IPS-18a (cell line): ENCODE results near the gene APLF.

Source experiments
- H3K27ac ChIP-seq: one replicate; pipeline ENCODE4 v1.5.1; 2013; ENCODE audit warnings: low read length
- H3K27me3 ChIP-seq: one replicate; pipeline ENCODE4 v1.6.1; 2013; ENCODE audit warnings: mild to moderate bottlenecking, low read length; ENCODE audit not compliant: control insufficient read depth, insufficient read depth
- H3K36me3 ChIP-seq: one replicate; pipeline ENCODE4 v1.6.1; 2013; ENCODE audit warnings: low read depth, low read length; ENCODE audit not compliant: control insufficient read depth
- H3K4me1 ChIP-seq: one replicate; pipeline ENCODE4 v1.6.1; 2013; ENCODE audit warnings: low read depth, low read length; ENCODE audit not compliant: control insufficient read depth
- H3K4me3 ChIP-seq: one replicate; pipeline ENCODE4 v1.5.1; 2013; ENCODE audit warnings: low read length
- H3K9ac ChIP-seq: one replicate; pipeline ENCODE4 v1.6.1; 2013; ENCODE audit warnings: mild to moderate bottlenecking, low read length, moderate library complexity
- H3K9me3 ChIP-seq: one replicate; pipeline ENCODE4 v1.6.1; 2013; ENCODE audit warnings: low read depth, low read length; ENCODE audit not compliant: control insufficient read depth

Gene APLF

DNA sequence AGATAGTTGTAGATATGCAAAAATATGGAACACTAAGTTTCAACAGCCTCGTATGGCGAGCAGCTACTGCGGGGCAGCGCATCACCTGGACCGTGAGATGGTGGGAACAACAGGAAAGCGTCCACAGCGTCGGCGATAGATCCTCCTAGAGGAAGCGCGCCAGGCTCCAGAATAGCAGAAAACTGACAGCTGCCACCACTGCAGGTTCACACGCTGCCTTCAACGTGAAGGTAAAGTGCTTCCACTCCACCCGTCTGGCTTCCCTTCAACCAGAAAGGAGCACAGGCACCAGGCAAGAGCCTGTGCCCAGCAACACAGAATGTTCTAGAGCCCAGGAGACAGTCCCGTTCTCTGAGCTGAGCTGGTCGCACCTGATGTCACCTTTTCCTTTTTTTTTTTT lies 20.3 kb upstream of the APLF start:
- H3K36me3 ChIP-seq, result no peaks in the 10 kb centered on the region
- H3K4me3 ChIP-seq, result no peak overlapping the region
- no peak overlapping the region for H3K9ac ChIP-seq
- no peak overlapping the region for H3K27ac ChIP-seq
- H3K4me1 ChIP-seq, result no peaks in the 10 kb centered on the region
- H3K9me3 ChIP-seq, result no peaks in the 10 kb centered on the region
- no peaks in the 10 kb centered on the region for H3K27me3 ChIP-seq

GRCh38 chr2:68448671-68449653 lies 18.4 kb upstream of the APLF start:
- no peaks in the 10 kb centered on the region for H3K36me3 ChIP-seq
- no peaks in the 10 kb centered on the region for H3K27me3 ChIP-seq
- no peak overlapping the region for H3K4me3 ChIP-seq
- H3K9ac ChIP-seq, result no peak overlapping the region
- H3K9me3 ChIP-seq, result no peaks in the 10 kb centered on the region
- no peaks in the 10 kb centered on the region for H3K4me1 ChIP-seq
- no peak overlapping the region for H3K27ac ChIP-seq

DNA sequence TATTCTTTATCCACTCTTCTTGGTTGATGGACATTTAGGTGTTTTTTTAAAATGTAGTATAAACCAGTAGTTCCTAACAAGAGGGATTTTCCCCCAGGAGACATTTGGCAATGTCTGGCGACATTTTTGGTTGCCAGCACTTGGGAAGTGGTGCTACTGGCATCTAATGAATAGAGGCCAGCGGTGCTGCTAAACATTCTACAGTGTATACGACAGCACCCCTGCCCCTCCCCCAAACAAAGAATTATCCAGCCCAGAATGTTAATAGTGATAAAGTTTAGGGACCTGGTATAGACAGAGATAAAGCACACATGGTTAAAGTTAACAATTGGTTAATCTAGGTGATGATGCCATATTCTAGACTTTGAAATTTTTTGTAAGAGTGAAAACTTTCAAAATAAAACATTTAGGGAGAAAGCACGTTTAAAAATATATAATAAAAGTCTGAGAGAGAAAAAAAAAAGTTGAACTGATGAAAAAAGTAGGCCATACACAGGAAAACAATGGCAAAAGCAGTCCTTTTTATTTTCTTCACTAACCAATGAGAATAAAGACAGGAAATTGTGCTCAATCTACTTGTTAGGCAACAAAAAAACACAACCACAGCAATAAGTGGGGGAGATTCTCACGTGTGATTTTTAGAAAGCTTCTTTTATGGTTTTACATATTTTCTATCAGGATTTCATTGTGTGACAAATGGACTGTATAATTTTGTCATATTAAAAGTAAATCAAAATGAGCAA lies 15.1 kb upstream of the APLF start:
- Histone ChIP-seq H3K4me3 (no peak overlapping the region), H3K4me1 (no peaks in the 10 kb centered on the region), H3K9ac (no peak overlapping the region), H3K27me3 (no peaks in the 10 kb centered on the region), H3K9me3 (no peaks in the 10 kb centered on the region), H3K36me3 (no peaks in the 10 kb centered on the region), H3K27ac (no peak overlapping the region)

- H3K9ac ChIP-seq, result no peak overlapping the region
- no peak overlapping the region for H3K4me3 ChIP-seq
- H3K27me3 ChIP-seq, result no peaks in the 10 kb centered on the region
- no peaks in the 10 kb centered on the region for H3K36me3 ChIP-seq
- H3K9me3 ChIP-seq, result no peaks in the 10 kb centered on the region
- no peak overlapping the region for H3K27ac ChIP-seq
- no peaks in the 10 kb centered on the region for H3K4me1 ChIP-seq
Observed at GRCh38 chr2:68453761-68454360, 13.5 kb upstream of the APLF start.

DNA sequence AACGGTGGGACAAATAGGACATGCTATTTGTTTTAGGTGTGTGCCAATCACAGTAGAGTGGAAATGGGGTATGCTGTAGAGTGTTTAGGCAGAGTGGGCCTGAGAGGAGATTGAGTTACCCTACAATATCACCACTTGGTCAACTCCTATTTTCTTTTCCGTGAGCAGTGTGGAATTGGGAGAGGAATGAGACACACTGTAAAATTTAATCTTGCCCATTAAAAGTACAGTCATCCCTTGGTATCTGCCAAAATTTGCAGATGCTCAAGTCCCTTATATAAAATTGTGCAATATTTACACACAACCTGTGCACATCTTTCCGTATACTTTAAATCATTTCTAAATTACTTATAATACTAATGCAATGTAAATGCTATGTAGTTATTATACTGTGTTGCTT lies 12.7 kb upstream of the APLF start:
- H3K36me3 ChIP-seq, result no peaks in the 10 kb centered on the region
- no peak overlapping the region for H3K4me3 ChIP-seq
- no peak overlapping the region for H3K9ac ChIP-seq
- no peaks in the 10 kb centered on the region for H3K9me3 ChIP-seq
- no peak overlapping the region for H3K27ac ChIP-seq
- no peaks in the 10 kb centered on the region for H3K4me1 ChIP-seq
- no peaks in the 10 kb centered on the region for H3K27me3 ChIP-seq

DNA sequence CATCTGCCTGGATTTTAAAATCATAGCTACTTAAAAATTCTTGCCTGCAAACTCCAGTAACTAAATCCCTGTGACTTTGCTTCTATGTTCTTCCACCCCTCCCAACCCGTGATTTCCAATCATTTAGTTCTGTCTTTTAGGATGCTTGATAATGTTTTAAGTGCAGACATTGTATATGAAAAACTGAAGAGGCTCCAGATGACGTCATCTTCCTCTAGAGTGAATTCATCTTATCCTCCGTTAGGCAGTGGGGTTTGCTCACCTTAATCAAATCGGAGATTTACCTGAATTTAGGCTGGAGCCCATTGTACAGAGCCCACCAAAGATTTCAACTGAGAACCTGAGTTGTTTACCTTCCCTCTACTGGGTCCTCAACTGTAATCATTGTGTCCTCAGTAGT lies 11.2 kb upstream of the APLF start:
- Histone ChIP-seq H3K4me1 (no peaks in the 10 kb centered on the region), H3K4me3 (no peak overlapping the region), H3K9ac (no peak overlapping the region), H3K27ac (no peak overlapping the region), H3K27me3 (no peaks in the 10 kb centered on the region), H3K36me3 (no peaks in the 10 kb centered on the region), H3K9me3 (no peaks in the 10 kb centered on the region)

- H3K27ac ChIP-seq, result no peak overlapping the region
- H3K9me3 ChIP-seq, result no peaks in the 10 kb centered on the region
- H3K4me1 ChIP-seq, result no peaks in the 10 kb centered on the region
- no peaks in the 10 kb centered on the region for H3K27me3 ChIP-seq
- H3K9ac ChIP-seq, result no peak overlapping the region
- H3K36me3 ChIP-seq, result no peaks in the 10 kb centered on the region
- H3K4me3 ChIP-seq, result no peak overlapping the region
Observed at GRCh38 chr2:68458981-68459380, 8.4 kb upstream of the APLF start.

DNA sequence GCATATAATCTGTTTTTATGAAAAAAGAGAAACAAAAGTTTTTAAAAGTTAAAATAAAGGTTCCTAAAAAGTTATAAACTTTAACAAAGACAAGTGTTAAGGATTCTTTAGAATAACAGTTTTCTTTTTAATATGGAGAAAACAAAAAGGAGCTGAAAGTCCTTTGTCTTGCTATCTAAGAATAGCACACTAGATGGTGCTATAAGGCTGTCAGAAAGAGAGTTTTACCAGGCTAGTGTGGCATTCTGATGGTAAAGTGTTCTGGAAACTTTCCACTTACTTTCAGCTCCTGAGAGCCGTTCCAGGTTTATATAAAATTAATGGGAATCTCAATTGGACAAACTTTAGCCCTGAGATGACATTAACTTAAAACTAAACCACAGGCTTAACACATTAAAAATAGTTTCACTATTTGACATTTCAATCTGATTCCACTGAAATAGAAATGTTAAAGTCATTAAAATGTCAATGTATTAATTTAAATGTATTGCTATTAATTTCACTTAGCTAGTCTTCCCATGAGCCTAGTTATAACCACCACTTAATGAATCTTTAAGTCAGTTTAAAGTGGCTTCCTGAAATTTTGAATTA lies 4.0 kb upstream of the APLF start:
- peaks cover under 1% of the 10 kb centered on the region for H3K4me1 ChIP-seq
- H3K36me3 ChIP-seq, result no peaks in the 10 kb centered on the region
- H3K27me3 ChIP-seq, result no peaks in the 10 kb centered on the region
- no peak overlapping the region for H3K27ac ChIP-seq
- no peak overlapping the region for H3K9ac ChIP-seq
- no peak overlapping the region for H3K4me3 ChIP-seq
- H3K9me3 ChIP-seq, result no peaks in the 10 kb centered on the region

DNA sequence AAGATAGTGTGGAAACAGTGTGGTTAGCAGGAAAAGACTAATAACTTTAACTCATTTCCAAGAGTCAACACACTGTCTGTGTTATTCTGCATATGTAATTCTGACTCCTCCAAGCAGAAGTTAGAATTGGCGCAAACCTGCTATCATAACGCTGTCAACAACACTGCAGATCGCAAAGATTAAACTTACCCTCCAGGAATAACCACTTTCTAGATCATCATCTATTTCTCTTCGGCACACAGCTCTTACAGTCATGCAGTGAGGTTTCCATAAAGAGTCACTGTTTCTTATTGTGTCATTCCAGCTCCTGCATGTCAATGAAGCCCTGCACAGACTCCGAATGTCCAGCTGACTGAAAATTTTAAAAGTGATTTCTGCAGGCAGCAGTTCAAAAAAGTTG lies 2.7 kb upstream of the APLF start:
- Histone ChIP-seq H3K27ac (no peak overlapping the region), H3K9me3 (no peaks in the 10 kb centered on the region), H3K36me3 (no peaks in the 10 kb centered on the region), H3K4me1 (peaks cover 6% of the 10 kb centered on the region), H3K4me3 (no peak overlapping the region), H3K9ac (no peak overlapping the region), H3K27me3 (no peaks in the 10 kb centered on the region)

GRCh38 chr2:68465081-68465916 lies 2.1 kb upstream of the APLF start:
- Histone ChIP-seq H3K4me3 (no peak overlapping the region), H3K4me1 (peaks cover 6% of the 10 kb centered on the region), H3K27me3 (no peaks in the 10 kb centered on the region), H3K27ac (no peak overlapping the region), H3K36me3 (no peaks in the 10 kb centered on the region), H3K9ac (no peak overlapping the region), H3K9me3 (no peaks in the 10 kb centered on the region)
